SK-N-SH (cell line): ENCODE results near the gene UBC.

ENCODE experiments used
- CTCF ChIP-seq: fragments of 200-600 bp; sonication (generic); IDR thresholded peaks from 2 replicates; pipeline ENCODE4 v1.6.1; 2017; ENCODE audit warnings: antibody characterized with exemption, mild to moderate bottlenecking, moderate library complexity
- EP300 ChIP-seq, 2 experiments: IDR thresholded peaks; 2 replicates each; pipeline versions ENCODE4 v1.4.0 to v1.6.1; 2012; ENCODE audit warnings: borderline replicate concordance in 1 of 2, low read depth in 1 of 2, low read length in 1 of 2
- FOXJ3 ChIP-seq: sonication (generic); formaldehyde crosslinking; IDR thresholded peaks from 2 replicates; pipeline ENCODE4 v1.5.1; 2020; ENCODE audit warnings: mild to moderate bottlenecking, missing genetic modification reagents
- RAD21 ChIP-seq: IDR thresholded peaks from 2 replicates; pipeline ENCODE4 v1.6.1; 2012; ENCODE audit warnings: mild to moderate bottlenecking, low read length
- RFX5 ChIP-seq: IDR thresholded peaks from 2 replicates; pipeline ENCODE4 v1.6.1; 2012; ENCODE audit warnings: mild to moderate bottlenecking, improper control_type of control experiment, low read length
- TAF1 ChIP-seq: IDR thresholded peaks from 2 replicates; pipeline ENCODE4 v1.6.1; 2012; ENCODE audit warnings: low read depth, mild to moderate bottlenecking, low read length, moderate library complexity, borderline replicate concordance
- TCF12 ChIP-seq: IDR thresholded peaks from 2 replicates; pipeline ENCODE4 v1.4.0; 2012
- YY1 ChIP-seq: IDR thresholded peaks from 2 replicates; pipeline ENCODE4 v1.4.0; 2012; ENCODE audit warnings: low read depth, mild to moderate bottlenecking
- TF ChIP-seq, protein P1 (sequence below): IDR thresholded peaks from 2 replicates; pipeline ENCODE4 v1.4.0; 2012; ENCODE audit warnings: low read depth, borderline replicate concordance
- TF ChIP-seq, protein P2 (sequence below): IDR thresholded peaks from 2 replicates; pipeline ENCODE4 v1.4.0; 2012; ENCODE audit warnings: low read depth

DNA sequence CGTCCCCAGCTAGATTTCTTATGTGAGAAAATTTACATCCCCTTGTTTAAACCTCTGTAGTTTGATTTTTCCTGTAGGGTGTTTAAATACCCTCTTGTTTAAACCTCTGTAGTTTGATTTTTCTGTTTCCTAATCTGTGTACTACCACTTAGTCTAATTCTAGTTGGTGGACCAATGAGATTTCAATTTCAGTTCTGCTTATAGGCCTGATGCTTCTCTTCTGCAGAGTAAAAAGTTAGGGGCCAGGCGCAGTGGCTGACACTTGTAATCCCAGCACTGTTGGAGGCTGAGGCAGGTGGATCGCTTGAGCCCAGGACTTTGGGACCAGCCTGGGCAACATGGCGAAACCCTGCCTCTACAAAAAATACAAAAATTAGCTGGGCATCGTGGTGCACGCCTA, 11.5 kb downstream of the UBC start:
- TF ChIP-seq CTCF = no peak
- TF ChIP-seq FOXJ3 = no peak
- TF ChIP-seq, protein P1, sequence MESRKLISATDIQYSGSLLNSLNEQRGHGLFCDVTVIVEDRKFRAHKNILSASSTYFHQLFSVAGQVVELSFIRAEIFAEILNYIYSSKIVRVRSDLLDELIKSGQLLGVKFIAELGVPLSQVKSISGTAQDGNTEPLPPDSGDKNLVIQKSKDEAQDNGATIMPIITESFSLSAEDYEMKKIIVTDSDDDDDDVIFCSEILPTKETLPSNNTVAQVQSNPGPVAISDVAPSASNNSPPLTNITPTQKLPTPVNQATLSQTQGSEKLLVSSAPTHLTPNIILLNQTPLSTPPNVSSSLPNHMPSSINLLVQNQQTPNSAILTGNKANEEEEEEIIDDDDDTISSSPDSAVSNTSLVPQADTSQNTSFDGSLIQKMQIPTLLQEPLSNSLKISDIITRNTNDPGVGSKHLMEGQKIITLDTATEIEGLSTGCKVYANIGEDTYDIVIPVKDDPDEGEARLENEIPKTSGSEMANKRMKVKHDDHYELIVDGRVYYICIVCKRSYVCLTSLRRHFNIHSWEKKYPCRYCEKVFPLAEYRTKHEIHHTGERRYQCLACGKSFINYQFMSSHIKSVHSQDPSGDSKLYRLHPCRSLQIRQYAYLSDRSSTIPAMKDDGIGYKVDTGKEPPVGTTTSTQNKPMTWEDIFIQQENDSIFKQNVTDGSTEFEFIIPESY = no peak
- TF ChIP-seq EP300 (IDR thresholded peaks at IDR 0.05; ENCODE audit: borderline replicate concordance in 1 of 2, low read depth in 1 of 2, low read length in 1 of 2) = no peak
- TF ChIP-seq RAD21 = no peak
- TF ChIP-seq YY1 = no peak
- TF ChIP-seq RFX5 = no peak
- TF ChIP-seq, protein P2, sequence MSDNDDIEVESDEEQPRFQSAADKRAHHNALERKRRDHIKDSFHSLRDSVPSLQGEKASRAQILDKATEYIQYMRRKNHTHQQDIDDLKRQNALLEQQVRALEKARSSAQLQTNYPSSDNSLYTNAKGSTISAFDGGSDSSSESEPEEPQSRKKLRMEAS = no peak
- no peak for TF ChIP-seq TAF1
- no peak for TF ChIP-seq TCF12
